ENCODE data around the gene ZSWIM3. TPM values are rescaled to one million over a fixed set of nuclear protein-coding genes. Genes with fewer than 3 reads are reported as not detected.

ZSWIM3 gene
- total and polyA plus RNA-seq, 2 of the 13 experiments (the other 11 are each of a cell fraction or from before 2014, with no cell fraction given), result 5.2 to 5.8 TPM

DNA sequence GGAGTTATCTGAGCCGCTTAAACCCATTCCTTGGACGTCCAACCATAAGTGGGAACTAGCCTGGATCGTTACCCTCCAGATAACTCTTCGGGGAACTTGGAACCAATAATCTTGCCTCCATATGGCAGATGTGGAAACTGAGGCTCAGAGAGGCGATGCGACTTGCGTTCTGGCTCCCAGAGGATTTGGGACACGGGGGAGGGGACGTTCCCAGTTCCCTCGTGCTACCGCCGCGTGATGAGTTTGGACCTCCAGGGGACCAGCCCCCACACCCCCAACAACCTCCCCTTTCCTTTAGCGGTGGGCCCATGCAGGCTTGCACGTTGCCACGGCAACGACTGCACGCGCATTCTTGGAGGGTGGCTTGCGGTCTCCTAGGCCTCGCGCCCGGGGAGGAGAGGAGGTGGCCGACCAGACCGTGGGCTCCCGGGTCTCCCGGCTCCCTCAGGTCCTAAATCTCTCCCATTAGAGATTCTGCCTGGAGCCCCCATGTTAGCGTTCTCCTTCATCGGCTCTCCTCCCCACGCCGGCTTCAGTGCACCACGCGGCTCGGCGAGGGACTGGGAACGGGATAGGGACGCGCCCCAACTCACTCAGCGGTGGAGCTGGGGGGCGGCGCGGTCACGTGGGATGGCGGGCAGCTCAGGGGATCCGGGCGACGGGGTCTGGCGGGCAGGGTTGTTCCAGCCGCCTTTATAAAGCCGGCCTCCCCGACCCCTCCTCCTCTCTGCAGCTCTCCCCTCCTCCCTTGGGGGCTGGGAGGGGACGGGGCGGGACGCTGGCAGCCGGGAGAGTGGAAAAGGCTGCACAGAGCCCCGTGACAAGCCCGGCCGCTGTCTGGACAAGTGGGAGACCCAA is 54.3 kb downstream of the ZSWIM3 start, which contains the start of gene PLTP (continued):
- TF ChIP-seq, protein P1, sequence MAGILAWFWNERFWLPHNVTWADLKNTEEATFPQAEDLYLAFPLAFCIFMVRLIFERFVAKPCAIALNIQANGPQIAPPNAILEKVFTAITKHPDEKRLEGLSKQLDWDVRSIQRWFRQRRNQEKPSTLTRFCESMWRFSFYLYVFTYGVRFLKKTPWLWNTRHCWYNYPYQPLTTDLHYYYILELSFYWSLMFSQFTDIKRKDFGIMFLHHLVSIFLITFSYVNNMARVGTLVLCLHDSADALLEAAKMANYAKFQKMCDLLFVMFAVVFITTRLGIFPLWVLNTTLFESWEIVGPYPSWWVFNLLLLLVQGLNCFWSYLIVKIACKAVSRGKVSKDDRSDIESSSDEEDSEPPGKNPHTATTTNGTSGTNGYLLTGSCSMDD (CRISPR knock-in tag; IDR thresholded peaks at IDR 0.05), result no peak
- TF ChIP-seq PHF8 (CRISPR knock-in tag; IDR thresholded peaks at IDR 0.05), result peak; percentile 55
- no peak for TF ChIP-seq ZNF430 (CRISPR knock-in tag; IDR thresholded peaks at IDR 0.05)
- TF ChIP-seq PHF5A (CRISPR knock-in tag; IDR thresholded peaks at IDR 0.05; ENCODE audit: low read depth, unreplicated experiment), result no peak
- no peak for TF ChIP-seq SALL2 (CRISPR knock-in tag; IDR thresholded peaks at IDR 0.05)
- no peak for TF ChIP-seq ZSCAN22 (CRISPR knock-in tag; IDR thresholded peaks at IDR 0.05)
- TF ChIP-seq ZNF577 (CRISPR knock-in tag; IDR thresholded peaks at IDR 0.05; ENCODE audit: borderline replicate concordance, low read depth), result no peak
- TF ChIP-seq SRSF4 (IDR thresholded peaks at IDR 0.05; ENCODE audit: low read depth, low read length, poor library complexity, severe bottlenecking), result no peak
- no peak for TF ChIP-seq SP2 (CRISPR knock-in tag; IDR thresholded peaks at IDR 0.05)
- TF ChIP-seq, protein P2, sequence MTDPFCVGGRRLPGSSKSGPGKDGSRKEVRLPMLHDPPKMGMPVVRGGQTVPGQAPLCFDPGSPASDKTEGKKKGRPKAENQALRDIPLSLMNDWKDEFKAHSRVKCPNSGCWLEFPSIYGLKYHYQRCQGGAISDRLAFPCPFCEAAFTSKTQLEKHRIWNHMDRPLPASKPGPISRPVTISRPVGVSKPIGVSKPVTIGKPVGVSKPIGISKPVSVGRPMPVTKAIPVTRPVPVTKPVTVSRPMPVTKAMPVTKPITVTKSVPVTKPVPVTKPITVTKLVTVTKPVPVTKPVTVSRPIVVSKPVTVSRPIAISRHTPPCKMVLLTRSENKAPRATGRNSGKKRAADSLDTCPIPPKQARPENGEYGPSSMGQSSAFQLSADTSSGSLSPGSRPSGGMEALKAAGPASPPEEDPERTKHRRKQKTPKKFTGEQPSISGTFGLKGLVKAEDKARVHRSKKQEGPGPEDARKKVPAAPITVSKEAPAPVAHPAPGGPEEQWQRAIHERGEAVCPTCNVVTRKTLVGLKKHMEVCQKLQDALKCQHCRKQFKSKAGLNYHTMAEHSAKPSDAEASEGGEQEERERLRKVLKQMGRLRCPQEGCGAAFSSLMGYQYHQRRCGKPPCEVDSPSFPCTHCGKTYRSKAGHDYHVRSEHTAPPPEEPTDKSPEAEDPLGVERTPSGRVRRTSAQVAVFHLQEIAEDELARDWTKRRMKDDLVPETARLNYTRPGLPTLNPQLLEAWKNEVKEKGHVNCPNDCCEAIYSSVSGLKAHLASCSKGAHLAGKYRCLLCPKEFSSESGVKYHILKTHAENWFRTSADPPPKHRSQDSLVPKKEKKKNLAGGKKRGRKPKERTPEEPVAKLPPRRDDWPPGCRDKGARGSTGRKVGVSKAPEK (CRISPR knock-in tag; IDR thresholded peaks at IDR 0.05; ENCODE audit: borderline replicate concordance), result peak; percentile 93
- TF ChIP-seq, protein P3, sequence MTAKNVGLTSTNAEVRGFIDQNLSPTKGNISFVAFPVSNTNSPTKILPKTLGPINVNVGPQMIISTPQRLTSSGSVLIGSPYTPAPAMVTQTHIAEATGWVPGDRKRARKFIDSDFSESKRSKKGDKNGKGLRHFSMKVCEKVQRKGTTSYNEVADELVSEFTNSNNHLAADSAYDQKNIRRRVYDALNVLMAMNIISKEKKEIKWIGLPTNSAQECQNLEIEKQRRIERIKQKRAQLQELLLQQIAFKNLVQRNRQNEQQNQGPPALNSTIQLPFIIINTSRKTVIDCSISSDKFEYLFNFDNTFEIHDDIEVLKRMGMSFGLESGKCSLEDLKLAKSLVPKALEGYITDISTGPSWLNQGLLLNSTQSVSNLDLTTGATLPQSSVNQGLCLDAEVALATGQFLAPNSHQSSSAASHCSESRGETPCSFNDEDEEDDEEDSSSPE (CRISPR knock-in tag; IDR thresholded peaks at IDR 0.05), result no peak; the same call in 1 of the 2 replicates
- TF ChIP-seq TBL1XR1 (IDR thresholded peaks at IDR 0.05; ENCODE audit: borderline replicate concordance, low read length, partially characterized antibody), result no peak
- no peak; the same call in 1 of the 2 replicates for TF ChIP-seq ZIK1 (CRISPR knock-in tag; IDR thresholded peaks at IDR 0.05; ENCODE audit: borderline replicate concordance, low read depth)
- no peak for TF ChIP-seq HNF4G (IDR thresholded peaks at IDR 0.05; ENCODE audit: borderline replicate concordance, low read depth, low read length)
- TF ChIP-seq HNF4G (CRISPR knock-in tag; IDR thresholded peaks at IDR 0.05; ENCODE audit: borderline replicate concordance, low read depth), result no peak
- TF ChIP-seq ZNF282 (IDR thresholded peaks at IDR 0.05; ENCODE audit: partially characterized antibody), result no peak
- TF ChIP-seq, protein P4, sequence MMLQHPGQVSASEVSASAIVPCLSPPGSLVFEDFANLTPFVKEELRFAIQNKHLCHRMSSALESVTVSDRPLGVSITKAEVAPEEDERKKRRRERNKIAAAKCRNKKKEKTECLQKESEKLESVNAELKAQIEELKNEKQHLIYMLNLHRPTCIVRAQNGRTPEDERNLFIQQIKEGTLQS (CRISPR knock-in tag; IDR thresholded peaks at IDR 0.05), result no peak
- TF ChIP-seq CBX1 (IDR thresholded peaks at IDR 0.05; ENCODE audit: low read depth), result peak; percentile 37
- TF ChIP-seq PLRG1 (conservative IDR thresholded peaks at IDR 0.05), result no peak
- TF ChIP-seq NFIC (IDR thresholded peaks at IDR 0.05; ENCODE audit: low read length), result no peak
- TF ChIP-seq ZNF460 (CRISPR knock-in tag; IDR thresholded peaks at IDR 0.05; ENCODE audit: borderline replicate concordance), result no peak
- TF ChIP-seq SMAD3 (CRISPR knock-in tag; IDR thresholded peaks at IDR 0.05), result no peak
- TF ChIP-seq ZBTB7B (CRISPR knock-in tag; IDR thresholded peaks at IDR 0.05), result 0 out of 2 replicates have a peak, but pooled peaks have one; percentile 8
- TF ChIP-seq, protein P5, sequence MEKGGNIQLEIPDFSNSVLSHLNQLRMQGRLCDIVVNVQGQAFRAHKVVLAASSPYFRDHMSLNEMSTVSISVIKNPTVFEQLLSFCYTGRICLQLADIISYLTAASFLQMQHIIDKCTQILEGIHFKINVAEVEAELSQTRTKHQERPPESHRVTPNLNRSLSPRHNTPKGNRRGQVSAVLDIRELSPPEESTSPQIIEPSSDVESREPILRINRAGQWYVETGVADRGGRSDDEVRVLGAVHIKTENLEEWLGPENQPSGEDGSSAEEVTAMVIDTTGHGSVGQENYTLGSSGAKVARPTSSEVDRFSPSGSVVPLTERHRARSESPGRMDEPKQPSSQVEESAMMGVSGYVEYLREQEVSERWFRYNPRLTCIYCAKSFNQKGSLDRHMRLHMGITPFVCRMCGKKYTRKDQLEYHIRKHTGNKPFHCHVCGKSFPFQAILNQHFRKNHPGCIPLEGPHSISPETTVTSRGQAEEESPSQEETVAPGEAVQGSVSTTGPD (CRISPR knock-in tag; IDR thresholded peaks at IDR 0.05), result no peak

All from HepG2 (cell line).